Measurements from ENCODE around the gene LPAR1.

GRCh38 chr9:110999379-110999778 lies 38.9 kb downstream of the LPAR1 start:
- TF ChIP-seq ZNF281 (CRISPR knock-in tag; IDR thresholded peaks at IDR 0.05) = no peak
- no peak for TF ChIP-seq ZNF232 (CRISPR knock-in tag; IDR thresholded peaks at IDR 0.05)
- TF ChIP-seq CREB1 (CRISPR knock-in tag; IDR thresholded peaks at IDR 0.05) = no peak
- no peak for TF ChIP-seq NR3C1 (CRISPR knock-in tag; conservative IDR thresholded peaks at IDR 0.05; ENCODE audit: low read depth)
- no peak for TF ChIP-seq E2F1 (CRISPR knock-in tag; IDR thresholded peaks at IDR 0.05)
- no peak for TF ChIP-seq CTCF (IDR thresholded peaks at IDR 0.05)
- no peak for TF ChIP-seq ZNF219 (CRISPR knock-in tag; IDR thresholded peaks at IDR 0.05; ENCODE audit: borderline replicate concordance)
- no peak for TF ChIP-seq ZNF317 (CRISPR knock-in tag; IDR thresholded peaks at IDR 0.05; ENCODE audit: borderline replicate concordance, low read depth)
- TF ChIP-seq ATF2 (CRISPR knock-in tag; IDR thresholded peaks at IDR 0.05; ENCODE audit: borderline replicate concordance, low read depth) = no peak
- TF ChIP-seq USF1 (CRISPR knock-in tag; IDR thresholded peaks at IDR 0.05) = no peak
- no peak for TF ChIP-seq NFYB (CRISPR knock-in tag; conservative IDR thresholded peaks at IDR 0.05; ENCODE audit: low read depth)
